NCI-H2196 treated with DMSO at 0.1 percent for 48 hours (cell line): ENCODE measurements around the gene TRPM3.
A peak's percentile ranks its signal among the peaks of the same experiment; 100 is the strongest.

Experiments
- DNase-seq: peaks from one replicate; lab custom pipeline; 2025; ENCODE audit not compliant: unreplicated experiment; lab: John Stamatoyannopoulos, UW

The TRPM3 gene

DNA sequence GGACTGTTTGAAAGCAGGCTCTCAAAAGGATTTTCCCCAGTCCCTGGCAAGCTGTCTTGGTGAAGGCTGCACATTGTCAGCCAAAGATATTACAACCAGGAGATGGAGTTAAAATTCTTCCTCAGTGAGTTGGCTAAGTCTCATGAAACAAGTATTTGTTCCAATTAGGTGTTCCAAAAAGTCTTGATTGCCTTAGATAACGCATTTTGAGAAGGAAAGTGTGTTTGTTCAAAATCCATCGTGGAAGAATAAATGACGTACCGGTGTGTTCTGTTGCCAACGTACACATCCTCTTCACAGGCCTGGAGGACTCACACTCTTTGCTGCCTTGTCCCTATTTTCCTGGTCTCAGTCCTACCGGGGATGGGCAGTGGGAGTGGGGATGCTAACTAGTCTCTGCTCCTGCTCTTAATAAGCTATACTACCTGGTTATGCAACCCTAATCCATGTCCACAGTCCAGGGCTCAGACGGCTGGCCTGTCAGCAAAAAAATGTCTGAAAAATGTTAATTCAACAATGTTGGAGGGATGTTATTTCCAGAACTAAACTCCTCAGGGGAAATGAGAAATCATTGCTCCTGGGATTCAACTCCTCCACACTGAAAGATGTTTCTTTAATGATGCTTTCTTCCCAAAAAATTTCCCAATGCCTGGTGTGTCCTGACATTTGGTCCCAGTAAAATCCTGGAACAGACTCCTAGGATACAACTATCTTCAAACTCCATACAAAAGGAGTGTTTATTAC is 531.7 kb downstream of the TRPM3 start:
- DNase-seq = no peak

DNA sequence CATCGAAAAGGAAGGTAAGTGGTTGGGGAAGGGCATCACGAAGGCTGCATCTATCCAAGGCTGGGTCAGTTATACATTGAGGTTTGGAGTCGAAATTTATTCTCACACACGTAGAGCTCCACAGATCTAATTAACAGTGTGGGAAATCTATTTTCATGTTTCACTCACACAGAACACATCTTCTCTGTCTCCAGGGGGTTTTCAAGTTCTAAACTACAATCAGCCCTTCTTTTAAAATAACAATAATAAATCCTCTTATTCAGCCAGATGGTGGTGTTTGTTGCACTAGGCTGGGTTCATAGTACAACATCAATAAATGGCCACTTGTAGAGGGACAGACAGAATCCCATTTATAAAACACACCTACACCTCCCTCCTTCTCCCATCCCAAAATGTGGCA is 532.4 kb downstream of the TRPM3 start:
- no peak for DNase-seq

DNA sequence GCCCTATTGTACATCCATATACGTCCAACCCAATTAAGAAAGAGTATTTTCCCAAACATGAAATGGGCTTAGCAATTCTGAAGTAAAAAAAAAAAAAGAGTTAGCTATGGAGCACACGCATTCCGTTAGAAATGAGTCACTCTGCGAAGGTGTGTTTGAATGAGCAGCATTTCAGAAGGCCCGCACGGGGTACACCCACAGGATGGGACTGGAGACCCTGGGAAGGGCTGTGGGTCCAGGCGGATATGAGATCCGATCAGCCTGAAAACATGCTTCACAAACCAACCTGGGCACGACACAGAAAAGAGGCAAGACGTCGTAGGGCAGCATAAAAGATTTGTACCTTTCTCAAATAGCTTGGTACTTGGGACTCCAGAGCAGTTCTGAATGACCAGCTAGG is 533.0 kb downstream of the TRPM3 start:
- DNase-seq = no peak

GRCh38 chr9:70587201-70587600 is 534.2 kb downstream of the TRPM3 start:
- no peak for DNase-seq

GRCh38 chr9:70586476-70586875 is 534.9 kb downstream of the TRPM3 start:
- DNase-seq = no peak

GRCh38 chr9:70581955-70582350 is 539.5 kb downstream of the TRPM3 start:
- DNase-seq = no peak

GRCh38 chr9:70581214-70581954 is 540.0 kb downstream of the TRPM3 start:
- no peak for DNase-seq

DNA sequence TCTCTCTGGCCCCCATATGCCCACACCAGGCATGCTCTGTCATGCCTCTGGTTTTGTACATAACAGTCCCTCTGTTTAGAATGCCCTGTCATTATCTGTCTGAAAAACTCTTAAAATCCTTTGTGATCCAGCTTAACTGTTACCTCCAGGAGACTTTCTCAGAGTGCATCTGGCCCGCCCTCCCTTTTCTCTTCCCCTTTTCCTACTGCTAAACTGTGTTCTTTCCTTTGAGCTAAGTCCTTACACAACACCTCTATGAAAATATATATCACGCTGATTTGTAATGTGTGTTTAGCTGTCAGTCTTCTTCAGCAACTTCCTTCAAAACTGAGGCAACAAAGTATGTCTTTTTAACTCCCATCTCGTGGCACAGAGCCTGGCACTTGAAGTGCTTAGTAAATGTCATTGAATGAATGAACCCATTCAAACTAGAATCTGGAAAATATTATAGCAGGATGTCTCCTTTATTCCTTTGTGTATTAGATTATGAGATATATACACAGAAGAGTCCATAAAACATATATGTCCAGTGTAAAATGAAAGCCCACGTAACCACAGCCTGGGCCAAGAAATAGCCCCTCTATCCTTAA is 540.7 kb downstream of the TRPM3 start:
- no peak for DNase-seq

- DNase-seq = no peak
Observed at GRCh38 chr9:70579686-70580085, 541.7 kb downstream of the TRPM3 start.

DNA sequence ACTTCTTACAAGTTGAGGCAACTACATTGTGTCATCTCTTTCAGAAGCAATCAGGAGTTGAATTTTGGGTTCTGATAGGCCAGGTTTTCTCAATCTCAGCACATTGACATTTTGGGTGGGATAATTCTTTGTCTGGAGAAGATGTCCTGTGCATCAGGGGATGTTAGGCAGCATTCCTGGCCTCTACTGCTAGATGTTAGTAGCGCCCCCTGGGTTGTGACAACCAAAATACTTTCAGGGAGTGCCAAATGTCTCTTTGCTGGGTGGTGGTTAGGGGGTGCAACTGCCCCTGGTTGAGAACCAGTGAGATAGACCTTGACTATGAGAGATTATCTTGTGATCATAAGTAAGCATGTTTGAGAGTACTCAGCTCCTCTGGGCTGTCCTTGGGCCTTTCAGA is 542.7 kb downstream of the TRPM3 start:
- DNase-seq = no peak

DNA sequence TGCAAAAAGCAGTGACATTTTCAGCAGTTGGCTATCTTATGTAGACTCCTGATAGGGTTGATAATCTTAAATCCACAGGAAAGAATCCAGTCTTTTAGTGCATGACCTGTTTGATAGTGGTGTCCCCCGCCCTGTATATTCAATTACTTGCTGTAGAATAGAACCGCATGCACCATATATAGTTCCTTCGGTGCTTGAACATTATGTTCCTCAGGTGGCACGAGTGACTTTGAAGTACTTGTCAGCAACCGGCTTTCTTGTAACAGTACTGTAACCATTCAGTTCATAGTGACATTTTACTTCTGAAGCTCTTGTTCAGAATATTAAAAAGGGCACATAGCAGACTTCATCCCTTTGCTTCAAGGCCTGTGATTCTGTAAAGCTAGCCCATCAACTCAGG is 543.8 kb downstream of the TRPM3 start:
- no peak for DNase-seq

DNA sequence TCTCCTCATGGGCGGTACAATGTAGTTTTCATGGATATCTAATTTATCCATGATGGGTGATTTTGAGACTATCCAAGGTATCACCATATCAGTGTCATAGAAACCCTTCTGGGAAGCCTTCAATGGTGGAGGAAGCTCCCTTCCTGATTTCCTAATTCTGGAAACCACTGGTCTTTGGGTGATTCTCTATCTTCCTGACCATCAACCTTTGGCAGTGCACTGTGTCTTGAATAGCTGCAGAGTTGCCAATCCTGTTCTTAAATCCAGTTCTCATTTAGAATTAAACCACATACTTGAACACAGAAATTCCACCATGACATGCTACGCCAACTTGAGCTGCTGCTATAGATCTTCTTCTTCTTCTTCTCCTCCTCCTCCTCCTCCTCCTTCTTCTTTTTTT is 545.3 kb downstream of the TRPM3 start:
- no peak for DNase-seq

- peak; percentile 15 for DNase-seq
Observed at GRCh38 chr9:70574151-70574837, 547.1 kb downstream of the TRPM3 start.

DNA sequence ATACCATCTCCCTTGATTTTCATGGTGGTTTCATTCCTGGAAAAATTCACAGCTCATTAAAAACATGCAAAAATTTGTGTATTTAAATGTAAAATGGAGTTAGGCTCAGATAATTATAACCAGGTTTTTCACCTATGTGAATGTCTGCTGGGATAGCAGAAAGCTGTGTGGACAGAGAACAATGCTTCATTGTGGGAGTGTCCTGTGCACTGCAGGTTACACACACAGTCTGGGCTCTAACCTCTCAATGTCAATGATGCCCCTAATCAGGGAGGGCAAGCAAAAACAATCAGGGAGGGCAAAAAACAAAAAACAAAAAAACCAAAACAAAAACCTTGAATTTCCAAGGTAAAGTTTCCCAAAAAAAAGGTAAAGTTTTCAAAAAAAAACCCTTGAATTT is 548.1 kb downstream of the TRPM3 start:
- DNase-seq = no peak

DNA sequence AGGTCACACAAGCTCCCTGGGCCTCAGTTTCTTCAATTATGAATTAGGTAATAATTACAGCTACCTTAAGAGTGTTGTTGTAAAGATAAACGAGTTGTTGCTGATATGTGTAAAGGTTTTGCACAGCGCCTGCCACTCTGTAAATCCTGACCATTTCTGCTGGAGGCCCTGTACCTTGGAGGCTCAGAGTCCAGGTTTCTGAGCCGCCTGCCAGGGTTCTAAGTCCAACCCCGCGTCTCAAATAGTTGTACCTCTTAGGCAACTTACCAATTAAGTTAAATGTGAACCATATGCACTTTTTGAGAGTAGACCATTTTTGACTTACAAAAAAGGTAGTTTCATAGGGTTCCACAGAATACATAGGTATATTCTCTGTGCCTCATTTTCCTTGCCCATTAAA is 550.2 kb downstream of the TRPM3 start:
- DNase-seq = no peak

DNA sequence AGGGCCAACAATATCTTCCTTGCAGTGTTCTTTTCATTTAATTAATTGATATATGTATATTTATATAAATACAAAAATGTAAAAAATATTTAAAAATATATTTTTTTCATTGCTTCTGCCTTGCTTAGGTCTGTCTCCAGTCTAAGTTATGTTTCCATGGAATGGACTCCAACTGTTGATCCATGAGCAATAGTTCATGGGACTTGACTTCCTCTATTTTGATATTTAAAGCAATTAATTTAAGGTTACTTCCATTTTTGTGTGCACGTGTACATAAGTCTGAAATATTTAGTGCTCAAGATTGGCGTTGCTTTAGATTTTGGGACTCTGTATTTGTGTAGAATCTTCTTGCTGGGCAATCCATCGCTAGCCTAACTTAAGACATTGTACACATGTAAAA is 551.6 kb downstream of the TRPM3 start:
- DNase-seq = no peak

- DNase-seq = no peak
Observed at GRCh38 chr9:70569070-70569772, 552.2 kb downstream of the TRPM3 start.

DNA sequence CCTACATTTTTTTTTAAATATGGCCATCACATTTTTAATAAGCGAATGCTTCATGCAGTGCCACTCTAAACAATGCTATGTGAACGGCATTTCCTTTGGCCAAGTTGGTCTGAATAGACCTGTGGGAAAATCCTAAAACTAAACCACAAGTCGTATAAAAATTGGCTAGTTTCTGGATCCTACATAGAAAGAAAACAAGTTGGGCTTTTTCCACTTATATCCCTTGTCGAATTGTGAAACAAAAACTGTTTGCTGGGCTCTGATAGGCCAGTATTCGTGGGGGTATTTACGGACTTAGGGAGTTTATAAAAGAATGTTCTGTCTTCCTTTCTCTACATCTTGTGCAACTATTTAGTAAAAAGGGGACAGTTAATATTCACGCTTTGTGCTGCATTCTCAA is 553.9 kb downstream of the TRPM3 start:
- DNase-seq = no peak

- no peak for DNase-seq
Observed at GRCh38 chr9:70566751-70567150, 554.7 kb downstream of the TRPM3 start.

DNA sequence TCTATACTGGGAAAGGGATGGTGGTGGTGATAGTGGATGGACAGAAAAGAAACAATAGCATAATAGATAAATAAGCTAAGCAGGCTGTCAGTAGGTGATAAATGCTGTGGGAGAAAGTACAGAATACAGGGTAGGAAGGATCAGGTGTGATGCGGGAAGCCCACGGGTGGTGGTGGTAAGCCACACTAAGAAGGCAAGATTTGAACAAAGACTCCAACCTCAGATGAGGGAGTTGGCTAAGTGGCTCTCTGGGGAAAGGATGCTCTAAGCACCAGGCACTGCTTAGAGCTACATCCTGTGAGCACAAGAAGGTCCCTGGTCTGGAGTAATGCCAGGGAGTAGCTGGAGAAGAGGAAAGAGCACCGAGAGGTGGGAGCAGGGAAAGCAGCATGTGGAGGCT is 555.4 kb downstream of the TRPM3 start:
- DNase-seq = no peak
